Natural killer cell (primary cell): ENCODE measurements around the gene ST6GALNAC4. TPM values are rescaled to one million over a fixed set of nuclear protein-coding genes. Genes with fewer than 3 reads are reported as not detected.
A peak's percentile ranks its signal among the peaks of the same experiment; 100 is the strongest.

Experiments used
- ATAC-seq, 3 donors: fragments of 150-1000 bp in 2 of 3; fragments of 200-7000 bp in 1 of 3; cut with Tn5 transposase; 1 replicate in 1 of 3; 2 replicates in 2 of 3; pipeline ENCODE4 v1.10.0; 2021; ENCODE audit warnings: mild to moderate bottlenecking in 2 of 3, moderate library complexity in 2 of 3
- DNase-seq, 2 donors: peaks; one replicate each; pipeline versions ENCODE4 v3.0.0 to v3.0.0-alpha.2; 2013 to 2021; ENCODE audit warnings: mixed read lengths in 1 of 2
- H3K27ac ChIP-seq: one replicate; pipeline ENCODE4 v1.5.1; 2013; ENCODE audit warnings: mild to moderate bottlenecking, low read length
- H3K27me3 ChIP-seq: one replicate; pipeline ENCODE4 v1.6.1; 2013; ENCODE audit warnings: low read length; ENCODE audit not compliant: control insufficient read depth, insufficient read depth
- H3K36me3 ChIP-seq: one replicate; pipeline ENCODE4 v1.6.1; 2013; ENCODE audit warnings: low read length; ENCODE audit not compliant: control insufficient read depth, insufficient read depth
- H3K4me1 ChIP-seq: one replicate; pipeline ENCODE4 v1.6.1; 2013; ENCODE audit warnings: low read length; ENCODE audit not compliant: control insufficient read depth, insufficient read depth
- H3K4me3 ChIP-seq: one replicate; pipeline ENCODE4 v1.5.1; 2013; ENCODE audit warnings: low read length
- H3K9me3 ChIP-seq: one replicate; pipeline ENCODE4 v1.6.1; 2013; ENCODE audit warnings: low read length; ENCODE audit not compliant: control insufficient read depth, insufficient read depth
- H3K27ac Mint-ChIP-seq, 2 donors: one replicate each; pipeline ENCODE4 v1.8.0; 2022; ENCODE audit warnings: mild to moderate bottlenecking in 2 of 2, mixed read lengths in 2 of 2, moderate library complexity in 1 of 2
- H3K27me3 Mint-ChIP-seq, 2 donors: one replicate each; pipeline ENCODE4 v1.8.0; 2022; ENCODE audit warnings: low read depth in 2 of 2, mixed read lengths in 2 of 2
- H3K36me3 Mint-ChIP-seq: one replicate; pipeline ENCODE4 v1.8.0; 2022; ENCODE audit warnings: mixed read lengths
- H3K4me1 Mint-ChIP-seq, 2 donors: one replicate each; pipeline ENCODE4 v1.8.0; 2022; ENCODE audit warnings: mixed read lengths in 2 of 2
- H3K4me3 Mint-ChIP-seq: one replicate; pipeline ENCODE4 v1.8.0; 2022; ENCODE audit warnings: mild to moderate bottlenecking, moderate library complexity, mixed read lengths
- H3K9me3 Mint-ChIP-seq, 2 donors: one replicate each; pipeline ENCODE4 v1.8.0; 2022; ENCODE audit warnings: mixed read lengths in 2 of 2
- CTCF ChIP-seq: fragments of 200-600 bp; IDR thresholded peaks from one replicate; pipeline ENCODE4 v1.8.0; 2022; ENCODE audit warnings: antibody characterized with exemption
- WGBS: methylation state at CpG from one replicate; pipeline ENCODE4 v1.1.7; 2013; ENCODE audit warnings: missing lambda C conversion rate; ENCODE audit not compliant: insufficient coverage; 5-methylcytosine and 5-hydroxymethylcytosine counted together
- intact Hi-C: fragments of 100-400 bp; cut with micrococcal nuclease; formaldehyde crosslinking; loops from one replicate; pipeline ENCODE4 v1.14.2; 2022
- total RNA-seq, 4 donors: library from RNA; stranded (reverse); fragments of 120-200 nt in 1 of 4; gene quantifications; one replicate each; pipeline versions ENCODE4 v1.2.3 to v1.2.4, GENCODE V29; 2013 to 2022

ST6GALNAC4 gene
- total RNA-seq, 3 donors from 2014 or later (not counting 1 experiment from before 2014, with no cell fraction given), result 18.8 to 33.0 (median 20.4) TPM

DNA sequence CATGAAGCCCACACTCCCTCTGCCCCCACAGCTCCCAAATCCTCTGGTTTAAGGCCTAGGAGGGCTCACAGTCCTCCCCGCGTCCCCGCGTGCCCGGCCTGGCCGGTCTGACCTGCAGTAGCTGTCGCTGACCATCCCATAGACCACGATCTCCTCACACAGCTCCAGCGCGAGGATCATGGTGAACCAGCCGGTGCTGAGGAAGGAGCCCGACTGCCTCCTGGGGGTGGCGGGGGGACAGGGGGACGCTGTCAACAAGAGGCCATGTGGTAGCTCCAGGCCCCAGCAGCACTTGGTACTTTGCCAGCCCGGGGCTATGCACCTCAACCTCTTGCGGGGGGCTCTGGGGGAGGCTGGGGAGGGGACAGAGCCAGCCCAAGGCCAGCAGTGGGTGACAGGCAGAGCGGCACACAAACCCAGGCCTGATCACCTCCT, 7.0 kb downstream of the ST6GALNAC4 start:
- no peaks in the 10 kb centered on the region for H3K36me3 Mint-ChIP-seq
- no peaks in the 10 kb centered on the region for H3K27me3 ChIP-seq
- intact Hi-C loops, result loop anchor here (10.0 kb wide), 1 partner anchor 685 kb away; no protein-coding TSS in a partner anchor
- DNase-seq, result no peak
- H3K36me3 ChIP-seq, result peaks cover 36% of the 10 kb centered on the region
- H3K27ac Mint-ChIP-seq, result no peak overlapping the region
- no peaks in the 10 kb centered on the region for H3K9me3 Mint-ChIP-seq
- no peaks in the 10 kb centered on the region for H3K9me3 ChIP-seq
- WGBS, result 79% methylated on average over 17 of the region's 17 CpGs
- H3K4me3 Mint-ChIP-seq, result no peak overlapping the region
- peaks cover 44% of the 10 kb centered on the region for H3K4me1 ChIP-seq
- no peak for TF ChIP-seq CTCF
- H3K4me3 ChIP-seq, result no peak overlapping the region
- H3K27me3 Mint-ChIP-seq, result no peaks in the 10 kb centered on the region
- no peak for ATAC-seq
- H3K27ac ChIP-seq, result peak overlapping the region; percentile 18
- peaks cover 16 to 30% of the 10 kb centered on the region in 2 donors for H3K4me1 Mint-ChIP-seq

DNA sequence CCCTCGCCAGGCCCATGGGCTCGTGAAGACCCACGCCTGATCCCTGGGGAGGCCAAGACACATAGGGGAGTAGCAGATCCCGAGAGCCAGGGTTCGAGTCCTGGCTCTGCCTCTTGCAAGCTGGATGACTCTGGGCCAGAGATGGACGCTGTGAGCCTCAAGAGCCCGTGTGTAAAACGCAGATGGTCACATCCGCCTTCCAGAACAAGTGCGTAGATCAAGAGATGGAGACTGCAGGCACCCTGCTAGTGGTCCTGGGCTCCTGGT, 8.2 kb downstream of the ST6GALNAC4 start:
- Mint-ChIP-seq H3K4me3 (no peak overlapping the region), H3K9me3 (no peaks in the 10 kb centered on the region), H3K4me1 (peaks cover 27 to 43% of the 10 kb centered on the region in 2 donors), H3K27me3 (no peaks in the 10 kb centered on the region), H3K36me3 (no peaks in the 10 kb centered on the region), H3K27ac (no peak overlapping the region)
- 96% methylated on average over 10 of the region's 10 CpGs for WGBS
- no peak for TF ChIP-seq CTCF
- H3K36me3 ChIP-seq, result peaks cover 30% of the 10 kb centered on the region
- ATAC-seq (no peak), DNase-seq (no peak)
- intact Hi-C loops, result no loop called here
- H3K27ac ChIP-seq, result no peak overlapping the region
- peaks cover 53% of the 10 kb centered on the region for H3K4me1 ChIP-seq
- H3K27me3 ChIP-seq, result no peaks in the 10 kb centered on the region
- H3K4me3 ChIP-seq, result no peak overlapping the region
- H3K9me3 ChIP-seq, result no peaks in the 10 kb centered on the region

GRCh38 chr9:127907867-127908659, 8.8 kb downstream of the ST6GALNAC4 start:
- Histone ChIP-seq H3K36me3 (peaks cover 29% of the 10 kb centered on the region), H3K9me3 (no peaks in the 10 kb centered on the region), H3K27ac (peak overlapping the region; percentile 96), H3K4me3 (no peak overlapping the region), H3K27me3 (no peaks in the 10 kb centered on the region), H3K4me1 (peaks cover 58% of the 10 kb centered on the region)
- DNase-seq (no peak), ATAC-seq (no peak)
- Mint-ChIP-seq H3K27me3 (no peaks in the 10 kb centered on the region), H3K4me3 (no peak overlapping the region), H3K9me3 (no peaks in the 10 kb centered on the region), H3K4me1 (peaks cover 32 to 48% of the 10 kb centered on the region in 2 donors), H3K36me3 (no peaks in the 10 kb centered on the region), H3K27ac (peak overlapping the region; percentile 100)
- no peak for TF ChIP-seq CTCF
- 89% methylated on average over 35 of the region's 35 CpGs for WGBS
- intact Hi-C loops, result no loop called here
